ENCODE data around the gene STAB2.

Gene STAB2

GRCh38 chr12:103751600-103751999 is 164.5 kb downstream of the STAB2 start:
- no peak for DNase-seq

- no peak for DNase-seq
These were observed 168.4 kb downstream of the STAB2 start for GRCh38 chr12:103755425-103755824.

DNA sequence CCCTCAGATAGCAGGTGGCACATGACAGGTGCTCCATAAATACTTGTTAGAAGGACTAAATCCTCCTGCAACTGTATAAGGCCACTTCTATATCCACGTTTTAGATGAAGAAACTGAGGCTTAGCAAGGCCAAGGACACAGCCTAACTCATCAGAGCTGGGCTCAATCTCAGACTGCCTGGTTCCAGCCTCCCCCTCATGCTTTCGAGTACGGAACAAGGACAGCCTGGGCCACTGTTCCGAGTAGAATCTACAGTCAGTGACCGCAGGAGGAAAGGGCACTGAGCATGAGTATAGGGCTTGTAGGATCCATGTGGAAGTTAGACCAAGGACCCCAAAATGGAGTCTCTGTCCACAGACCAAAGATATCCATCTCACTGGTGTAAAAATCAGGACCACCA is 169.4 kb downstream of the STAB2 start:
- no peak for DNase-seq

- no peak for DNase-seq
These were observed 170.2 kb downstream of the STAB2 start for GRCh38 chr12:103757248-103757647.

GRCh38 chr12:103758310-103759089 is 171.4 kb downstream of the STAB2 start:
- DNase-seq, result no peak

GRCh38 chr12:103762473-103762872 is 175.4 kb downstream of the STAB2 start:
- no peak for DNase-seq

DNA sequence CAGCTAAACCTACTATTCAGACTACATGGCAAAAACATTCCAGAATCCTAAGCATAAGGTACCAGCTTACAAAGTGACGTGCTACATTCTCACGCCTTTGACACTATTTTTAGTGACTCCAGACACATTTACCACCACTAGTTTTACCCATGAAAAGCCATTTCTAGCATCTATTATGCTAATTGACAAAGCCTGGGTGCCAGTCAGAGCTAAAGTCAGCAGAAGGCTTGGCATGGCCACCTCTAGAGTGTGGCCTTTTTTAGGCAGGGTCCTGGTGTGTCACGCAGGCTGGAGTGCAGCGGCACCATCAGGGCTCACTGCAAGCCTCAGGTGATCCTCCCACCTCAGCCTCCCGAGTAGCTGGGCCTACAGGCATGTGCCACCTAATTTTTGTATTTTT is 178.2 kb downstream of the STAB2 start:
- no peak for DNase-seq

GRCh38 chr12:103766028-103766427 is 179.0 kb downstream of the STAB2 start:
- DNase-seq, result no peak

- DNase-seq, result no peak
These were observed 181.5 kb downstream of the STAB2 start for GRCh38 chr12:103768467-103769123.

GRCh38 chr12:103769240-103769945 is 182.3 kb downstream of the STAB2 start:
- DNase-seq, result no peak

DNA sequence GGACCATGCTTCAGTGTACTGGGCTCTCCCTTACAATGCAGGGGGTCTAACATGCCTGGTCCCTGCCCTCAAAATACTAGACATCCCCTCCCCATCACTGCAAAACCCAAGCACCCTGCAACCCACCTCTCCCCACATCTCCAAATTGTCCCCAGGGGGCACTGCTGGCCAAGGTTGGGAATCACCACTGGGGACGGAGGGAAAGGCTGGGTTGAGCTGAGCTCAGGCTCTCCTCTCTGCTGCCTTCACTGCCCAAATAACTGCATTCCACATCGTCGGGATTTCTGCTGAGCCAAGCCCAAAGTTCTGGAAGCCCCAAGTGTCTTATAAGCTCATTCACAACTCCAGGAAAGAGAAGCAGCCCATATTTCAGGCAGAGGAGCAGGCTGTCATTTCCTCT is 184.4 kb downstream of the STAB2 start:
- DNase-seq, result peak; percentile 20

- DNase-seq, result no peak
These were observed 185.5 kb downstream of the STAB2 start for GRCh38 chr12:103772367-103773108.

GRCh38 chr12:103773109-103773910 is 186.2 kb downstream of the STAB2 start:
- no peak for DNase-seq

- DNase-seq, result no peak
These were observed 188.0 kb downstream of the STAB2 start for GRCh38 chr12:103774977-103775560.

DNA sequence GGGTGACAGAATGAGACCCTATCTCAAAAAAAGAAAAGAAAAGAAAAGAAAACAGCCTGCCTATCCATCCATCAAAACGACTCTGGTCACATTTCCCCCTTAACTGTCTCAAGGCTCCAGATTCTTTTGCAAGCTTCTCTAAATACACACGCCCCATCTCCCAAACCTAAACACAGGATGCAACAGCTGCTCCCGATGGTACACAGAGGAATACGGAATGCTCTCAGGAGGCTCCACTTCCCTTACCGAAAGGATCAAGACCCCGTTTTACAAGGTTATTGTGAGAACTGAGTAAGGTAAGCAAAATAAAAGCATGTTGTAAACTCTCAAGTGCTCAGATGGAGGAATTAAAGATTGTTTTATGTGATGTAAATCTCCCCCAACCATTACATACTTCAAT is 191.7 kb downstream of the STAB2 start:
- no peak for DNase-seq

- no peak for DNase-seq
These were observed 192.5 kb downstream of the STAB2 start for GRCh38 chr12:103779410-103780092.

DNA sequence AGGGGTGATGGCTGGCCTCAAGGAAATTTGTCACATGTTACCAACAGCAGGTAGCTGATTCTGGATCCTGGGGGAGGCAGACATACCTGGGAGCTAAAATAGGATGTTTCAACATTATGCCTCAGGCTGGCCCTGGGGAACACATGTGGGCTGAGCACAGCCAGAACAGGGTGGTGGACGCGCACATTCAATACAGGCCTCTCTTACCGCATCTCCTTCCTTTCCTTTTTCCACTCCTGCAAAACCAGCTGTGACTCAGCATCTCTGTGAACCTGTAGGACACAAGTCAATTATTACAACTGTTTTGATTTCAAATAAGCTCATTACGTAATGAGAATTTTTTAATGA is 193.0 kb downstream of the STAB2 start:
- no peak for DNase-seq

- DNase-seq, result no peak
These were observed 193.9 kb downstream of the STAB2 start for GRCh38 chr12:103780992-103781391.

DNA sequence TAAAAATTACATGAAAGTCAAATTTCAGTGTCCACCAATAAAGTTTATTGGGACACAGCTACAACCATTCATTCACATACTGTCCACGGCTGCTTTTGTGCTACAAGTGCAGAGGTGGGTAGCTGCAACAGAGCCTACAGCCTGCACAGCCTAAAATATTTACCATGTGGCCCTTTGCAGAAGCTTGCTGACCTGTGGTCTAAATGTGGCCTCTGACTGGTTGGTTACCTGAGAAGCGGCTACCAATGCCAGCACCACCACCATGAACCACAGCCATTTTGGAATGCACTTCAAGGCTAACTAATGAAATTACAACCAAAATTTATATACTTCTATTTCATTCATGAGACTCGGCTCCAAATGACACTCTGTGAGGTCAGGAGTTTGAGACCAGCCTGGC is 195.3 kb downstream of the STAB2 start:
- no peak for DNase-seq

GRCh38 chr12:103783744-103784664 is 196.9 kb downstream of the STAB2 start:
- DNase-seq, result no peak

Data from CD4-positive, alpha-beta T cell treated with Interleukin-15 for 1 hour (primary cell).